KG1 (cell line): ENCODE data around the gene NRG2.
A peak's percentile ranks its signal among the peaks of the same experiment; 100 is the strongest.

Source experiments
- DNase-seq: peaks from one replicate; lab custom pipeline; 2025; lab: John Stamatoyannopoulos, UW

NRG2 gene

DNA sequence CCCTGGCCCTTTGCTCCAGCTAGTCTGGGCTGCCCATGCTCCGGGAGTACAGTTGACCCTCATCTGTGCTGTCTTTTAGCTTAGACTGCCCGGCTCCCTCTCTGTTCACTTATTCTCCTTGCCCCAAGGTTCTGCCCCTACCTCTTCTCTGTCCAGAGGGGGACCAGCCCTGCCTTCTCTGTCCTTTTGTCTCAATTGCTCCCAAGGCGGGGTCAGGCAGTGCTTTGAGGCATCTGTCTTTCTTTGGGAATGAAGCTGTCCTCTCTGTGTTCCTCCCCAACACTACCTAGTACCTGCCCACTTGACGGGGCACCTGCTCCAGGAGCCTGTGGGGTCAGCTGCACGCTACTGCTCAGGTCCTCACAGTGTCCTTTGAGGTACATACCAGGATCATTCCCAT lies 188.1 kb downstream of the NRG2 start:
- no peak for DNase-seq

DNA sequence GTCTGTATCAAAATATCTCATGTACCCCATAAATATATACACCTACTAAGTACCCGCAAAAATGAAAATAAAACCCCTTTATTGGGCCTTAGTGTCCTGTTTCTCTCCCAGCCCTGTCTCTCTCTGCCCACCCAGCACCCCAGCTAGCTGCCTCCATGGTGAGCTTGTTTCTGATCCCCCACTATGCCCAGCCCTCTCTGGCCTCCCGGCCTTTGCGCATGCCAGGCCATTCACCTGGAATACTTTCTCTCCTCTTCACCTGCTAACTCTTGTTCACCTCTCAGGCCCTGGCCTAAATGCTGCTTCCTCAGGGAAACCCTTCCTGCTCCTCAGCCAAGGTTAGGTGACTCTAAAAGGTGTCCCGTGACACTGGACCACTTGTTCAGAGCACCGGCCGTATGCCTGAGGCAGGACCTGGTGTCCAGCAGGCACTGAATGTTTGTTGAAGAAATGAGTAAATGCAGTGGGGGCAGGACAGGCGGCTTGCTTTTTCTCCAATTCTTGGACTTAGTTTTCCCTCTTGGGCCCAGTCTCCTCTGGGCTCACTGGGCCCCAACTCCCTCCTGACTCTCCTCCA lies 189.0 kb downstream of the NRG2 start:
- DNase-seq = no peak

DNA sequence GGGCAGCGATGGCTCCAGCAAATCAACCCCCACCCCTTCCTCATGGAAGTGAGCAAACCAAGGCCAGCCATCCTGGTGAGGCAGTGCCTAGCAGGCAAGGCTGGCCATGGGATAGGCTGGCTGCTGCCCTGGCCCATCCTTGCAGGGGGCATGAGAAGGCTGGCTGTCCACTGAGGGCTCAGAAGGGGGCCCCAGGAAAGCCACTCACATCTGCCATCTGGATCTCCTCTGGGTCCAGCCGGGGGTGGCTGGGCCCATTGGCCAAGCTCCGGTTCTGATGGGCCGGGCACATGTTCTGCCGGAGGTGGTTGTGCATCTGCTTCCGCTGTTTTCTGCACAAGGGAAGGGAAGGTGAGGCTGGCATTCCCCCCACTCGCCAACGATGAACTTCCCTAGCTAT lies 190.4 kb downstream of the NRG2 start:
- no peak for DNase-seq

DNA sequence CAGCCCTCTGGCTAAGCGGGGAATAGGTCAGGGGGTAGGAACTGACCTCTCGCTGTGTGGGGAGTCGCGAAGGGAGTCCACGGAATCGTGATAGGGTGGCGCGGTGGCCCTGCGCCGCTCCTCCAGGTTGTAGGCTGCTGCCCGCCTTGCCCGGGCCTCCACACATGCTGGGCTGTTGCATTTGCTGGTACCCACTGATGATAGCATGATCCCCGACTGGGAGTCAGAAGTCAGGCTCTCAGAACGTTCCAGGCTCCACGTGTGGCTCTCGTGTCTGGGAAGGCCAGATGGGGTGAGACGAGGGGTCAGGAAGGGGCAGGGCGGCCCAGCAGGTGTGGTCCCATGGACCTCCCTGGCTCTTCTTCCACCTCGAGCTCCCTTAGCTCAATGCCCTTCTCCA lies 191.5 kb downstream of the NRG2 start:
- DNase-seq = no peak

DNA sequence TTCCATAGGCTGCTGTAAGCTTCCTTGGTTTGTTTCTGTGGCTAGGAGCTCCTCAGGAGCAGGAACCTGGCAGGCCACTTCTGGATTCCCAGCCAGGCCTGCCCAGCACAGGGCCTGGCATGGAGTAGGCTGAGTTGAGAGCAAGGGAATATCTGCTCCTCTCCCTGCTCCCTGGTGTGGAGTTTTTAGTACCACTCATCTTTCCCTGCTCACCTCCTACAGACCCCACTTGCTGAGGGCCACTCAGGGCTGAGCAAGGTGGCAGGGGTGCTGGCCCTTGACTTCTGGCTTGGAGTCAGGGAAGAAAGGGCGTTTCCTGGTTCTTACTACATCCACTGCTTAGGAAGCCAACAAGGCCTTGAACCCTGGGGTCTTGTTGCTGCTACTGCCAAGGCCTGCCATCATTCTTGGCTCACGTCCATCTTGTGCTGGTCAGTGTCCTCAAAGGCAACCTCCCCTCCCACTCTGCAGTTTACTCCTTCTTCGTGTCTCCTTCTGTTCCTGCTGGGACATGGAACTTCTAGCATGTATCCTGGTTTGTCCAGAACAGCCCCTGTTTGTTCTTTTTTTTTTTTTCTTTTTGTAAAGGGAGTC lies 192.6 kb downstream of the NRG2 start:
- no peak for DNase-seq

DNA sequence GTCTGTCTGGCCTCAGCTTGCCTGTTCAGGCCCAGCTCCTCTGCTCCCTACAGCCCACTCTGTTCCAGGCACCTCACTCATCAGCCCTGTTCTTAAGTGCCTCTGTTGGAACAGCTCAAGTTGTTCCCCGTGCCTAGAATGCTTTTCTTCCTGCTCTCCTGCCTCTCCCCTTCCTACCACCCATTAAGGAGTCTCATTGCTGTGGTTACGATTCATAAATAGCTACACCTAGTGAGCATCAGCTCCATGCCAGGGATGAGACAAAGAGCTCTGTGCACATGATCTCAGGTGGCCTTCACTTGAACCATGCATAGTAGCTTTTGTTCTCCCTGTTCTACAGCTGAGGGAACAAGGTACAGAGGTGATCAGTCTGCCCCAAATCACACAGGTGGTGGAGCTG lies 193.2 kb downstream of the NRG2 start:
- DNase-seq = no peak

DNA sequence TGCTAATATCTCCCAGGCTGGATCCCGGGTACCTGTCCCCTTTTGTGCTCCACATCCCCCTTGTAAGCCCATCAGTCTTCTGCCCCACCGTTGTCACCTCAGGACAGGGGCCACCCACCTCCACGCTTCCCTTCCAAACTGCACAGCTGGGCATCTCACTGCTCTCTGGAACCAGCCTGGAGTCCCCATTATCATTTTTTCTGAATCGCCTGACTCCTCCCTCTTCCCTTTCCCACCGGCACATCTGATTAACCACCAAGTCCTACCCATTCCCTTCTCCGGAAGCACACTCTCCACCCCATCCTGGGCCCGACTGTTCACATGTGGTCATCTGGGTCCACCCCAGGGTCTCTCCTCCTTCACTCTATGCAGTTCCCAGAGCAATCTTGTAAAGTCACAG lies 193.6 kb downstream of the NRG2 start:
- no peak for DNase-seq

DNA sequence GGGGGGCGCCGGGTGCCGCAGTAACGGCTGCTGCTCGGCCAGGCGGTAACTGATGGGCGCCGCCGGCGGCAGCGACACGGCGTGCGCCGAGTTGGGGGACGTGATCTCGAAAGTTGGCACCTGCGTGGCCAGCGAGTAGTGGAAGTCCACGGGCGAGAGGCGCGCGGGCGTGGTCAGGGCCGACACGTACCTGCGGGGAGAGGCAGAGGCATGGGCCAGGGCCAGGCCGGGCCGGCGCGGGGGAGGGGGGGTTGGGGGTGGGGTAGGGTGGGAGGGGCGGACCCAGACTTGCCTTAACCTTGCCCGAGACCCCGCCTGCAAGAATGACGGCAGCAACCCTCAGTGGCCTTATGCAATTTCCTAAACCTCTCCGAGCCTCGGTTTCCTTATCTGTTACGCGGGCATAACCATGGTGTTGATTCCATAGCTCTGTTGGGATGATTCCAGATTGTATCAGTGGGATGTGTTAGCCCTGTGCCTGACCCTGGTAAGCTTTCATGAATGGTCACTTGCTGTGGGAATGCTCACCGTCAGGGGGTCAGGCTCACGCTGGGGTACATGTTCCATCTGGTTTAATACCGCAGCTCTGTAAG lies 194.5 kb downstream of the NRG2 start:
- DNase-seq = no peak

DNA sequence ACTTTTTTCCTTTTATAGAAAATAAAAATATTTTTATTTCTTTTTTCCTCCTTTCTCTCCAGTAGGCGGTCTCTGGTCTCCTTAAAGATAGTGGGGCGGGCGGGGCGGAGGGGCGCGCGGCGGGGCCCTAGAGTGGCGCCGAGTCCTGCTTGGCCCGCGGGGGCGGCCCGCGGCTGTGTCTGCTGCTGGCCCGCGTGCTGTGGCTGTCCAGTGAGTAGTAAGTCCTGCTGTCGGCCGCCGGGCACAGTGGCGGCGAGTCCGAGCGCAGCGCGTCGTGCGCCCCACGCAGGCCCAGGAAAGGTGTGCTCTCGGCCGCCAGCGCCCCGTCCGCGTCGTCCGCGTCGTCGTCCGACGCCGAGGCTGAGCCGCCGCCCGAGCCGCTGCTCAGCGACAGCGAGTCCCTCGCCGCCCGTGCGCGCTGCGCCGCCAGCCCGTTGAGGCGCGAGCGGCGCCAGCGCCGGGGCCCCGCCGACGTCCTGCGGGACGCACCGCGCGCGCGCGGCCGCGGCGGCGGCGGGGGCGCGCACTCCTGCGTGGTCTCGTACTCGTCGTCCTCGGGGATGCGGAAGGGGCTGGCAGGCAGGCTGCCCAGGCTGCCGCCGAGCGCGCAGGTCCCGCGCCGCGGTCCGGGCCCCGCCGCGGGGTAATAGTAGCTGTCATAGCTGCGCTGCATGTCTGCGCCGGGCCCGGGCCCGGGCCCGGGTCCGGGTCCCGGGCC lies 195.2 kb downstream of the NRG2 start:
- DNase-seq = no peak

DNA sequence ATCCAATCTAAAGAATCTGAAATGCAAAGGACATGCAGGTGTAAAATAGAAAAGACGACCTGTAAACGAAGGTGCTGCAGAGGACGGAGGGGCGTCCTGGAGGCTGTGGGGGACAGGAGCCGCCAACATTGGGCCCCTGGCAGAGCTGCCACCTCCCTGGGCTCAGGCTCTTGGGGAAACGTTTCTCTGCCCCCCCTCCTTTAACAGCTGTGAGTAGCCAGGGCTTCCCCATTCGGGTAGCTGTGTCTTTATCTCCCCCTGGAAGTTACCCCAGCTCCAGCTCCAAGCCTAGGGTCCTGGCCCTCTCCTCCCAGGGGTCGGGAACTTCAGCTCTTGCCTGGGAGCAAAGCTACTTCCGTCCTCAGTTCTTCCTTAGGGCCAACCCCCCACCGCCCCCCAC lies 196.0 kb downstream of the NRG2 start:
- no peak for DNase-seq

DNA sequence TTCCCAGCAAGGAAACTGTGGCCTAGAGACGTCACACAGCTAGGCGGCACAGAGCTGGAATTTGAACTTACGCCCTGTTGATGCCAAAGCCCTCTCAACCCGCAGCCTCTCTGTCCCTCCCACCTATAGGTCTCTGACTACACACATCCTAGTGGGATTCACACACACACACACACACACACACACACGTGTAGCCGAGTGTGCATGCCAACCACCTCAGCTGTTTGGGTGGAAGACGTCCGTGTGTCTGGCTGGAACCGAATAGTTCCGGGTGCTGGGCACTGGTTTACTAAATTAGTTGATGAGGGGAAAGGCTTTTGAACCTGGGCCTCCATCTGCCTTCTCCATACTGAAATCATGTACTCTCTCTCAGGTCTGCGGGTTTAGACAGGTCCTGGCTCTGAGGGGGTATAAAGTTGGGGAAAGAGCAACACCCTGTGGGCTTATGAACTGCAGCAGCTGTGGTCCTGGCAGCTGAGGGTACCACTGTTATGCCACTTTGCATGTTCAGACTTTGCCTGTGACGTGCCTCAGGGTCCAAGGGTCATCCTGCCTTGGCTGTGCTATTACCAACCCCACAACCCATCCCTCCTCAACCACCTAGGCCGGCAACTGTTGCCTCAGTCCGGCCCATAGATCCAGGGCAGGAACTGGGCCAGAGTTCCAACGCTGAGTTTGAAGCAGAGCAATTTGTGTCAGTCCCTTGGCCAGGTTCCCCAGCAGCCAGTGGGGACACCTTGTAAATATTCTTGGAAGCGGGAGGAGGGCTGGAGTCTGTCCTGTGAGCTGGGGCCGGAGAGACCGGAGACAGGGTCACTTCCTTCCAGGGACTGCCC lies 197.0 kb downstream of the NRG2 start:
- DNase-seq = no peak

DNA sequence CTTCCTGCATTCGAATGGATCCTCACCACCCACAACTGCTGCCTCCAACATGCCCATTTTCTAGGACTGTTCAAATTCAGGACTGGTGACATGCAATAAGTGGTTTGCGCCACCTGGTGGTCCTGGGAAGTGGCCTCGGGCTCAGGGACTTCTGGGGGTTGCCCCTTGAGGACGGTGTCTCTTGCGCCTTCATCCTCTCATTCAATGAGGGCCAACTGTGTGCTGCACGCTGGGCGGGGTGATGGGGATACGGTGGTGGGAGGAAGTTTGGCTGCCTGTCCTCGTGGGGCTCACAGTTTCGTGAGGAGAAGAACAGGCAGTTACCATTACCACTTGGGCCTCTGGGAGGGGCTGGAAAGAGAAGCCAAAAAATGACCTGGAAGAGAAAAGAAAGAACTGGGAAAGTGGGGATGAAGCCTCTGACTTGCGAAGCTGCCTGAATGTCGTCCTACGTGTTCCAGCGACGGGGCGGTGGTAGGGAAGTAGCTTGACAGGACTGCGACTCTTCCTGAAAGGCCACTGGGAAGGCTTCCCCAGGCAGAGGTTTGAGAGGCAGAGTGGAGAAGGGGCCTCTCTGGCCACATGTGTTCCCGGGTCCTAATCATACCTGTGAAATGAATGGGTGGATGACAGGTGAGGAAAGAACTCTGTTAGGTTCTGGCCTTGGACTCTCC lies 198.5 kb downstream of the NRG2 start:
- DNase-seq = peak; percentile 15

DNA sequence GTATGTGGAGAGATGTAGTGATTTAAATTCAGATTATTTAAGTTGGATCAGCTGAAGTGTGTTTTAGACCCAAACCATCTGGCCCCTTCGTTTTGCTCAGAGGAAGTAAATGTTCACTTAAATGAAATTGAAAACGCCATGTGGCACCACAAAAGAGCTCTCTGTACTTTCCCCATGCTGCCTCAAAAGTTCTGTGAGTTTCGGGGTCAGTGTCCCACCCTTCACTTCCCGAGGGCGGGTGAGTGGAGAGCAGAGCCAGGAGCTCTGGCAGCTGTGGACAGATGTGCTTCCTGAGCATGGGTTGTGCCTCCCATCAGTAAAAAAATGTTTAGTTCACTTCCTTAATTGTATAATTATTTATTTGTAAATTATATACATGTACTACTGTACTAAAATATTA lies 199.1 kb downstream of the NRG2 start:
- no peak for DNase-seq

DNA sequence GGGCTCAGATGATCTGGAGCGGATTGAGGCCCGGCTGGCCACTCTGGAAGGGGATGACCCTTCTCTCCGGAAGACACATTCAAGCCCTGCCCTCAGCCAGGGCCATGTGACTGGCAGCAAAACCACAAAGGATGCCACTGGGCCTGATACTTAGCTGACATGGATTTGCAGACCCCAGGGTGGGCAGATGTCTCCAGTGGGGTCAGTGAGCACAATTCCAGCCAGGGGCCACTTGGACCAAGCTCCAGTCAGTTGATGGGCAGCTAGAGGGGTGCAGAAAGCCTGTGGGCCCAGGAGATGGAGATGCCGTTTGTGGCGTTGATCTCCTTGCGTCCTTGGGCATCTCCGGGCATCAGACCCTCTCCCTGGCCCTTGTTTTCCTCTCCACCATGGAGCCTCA lies 200.8 kb downstream of the NRG2 start:
- DNase-seq = no peak

DNA sequence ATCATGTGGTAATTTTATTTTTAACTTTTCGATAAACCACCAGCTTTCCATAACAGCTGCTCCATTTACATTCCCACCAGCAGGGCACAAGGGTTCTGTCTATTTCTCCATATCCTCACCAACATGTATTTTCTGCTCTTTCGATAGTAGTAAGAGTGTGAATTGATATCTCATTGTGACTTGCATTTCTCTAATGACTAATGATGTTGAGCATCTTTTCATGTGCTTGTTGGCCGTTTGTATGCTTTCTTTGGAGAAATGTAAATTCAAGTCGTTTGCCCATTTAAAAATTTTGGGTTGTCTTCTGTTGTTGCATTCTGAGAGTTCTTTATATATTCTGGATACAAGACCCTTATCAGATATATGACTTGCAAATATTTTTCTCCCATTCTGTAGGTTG lies 201.6 kb downstream of the NRG2 start:
- no peak for DNase-seq

DNA sequence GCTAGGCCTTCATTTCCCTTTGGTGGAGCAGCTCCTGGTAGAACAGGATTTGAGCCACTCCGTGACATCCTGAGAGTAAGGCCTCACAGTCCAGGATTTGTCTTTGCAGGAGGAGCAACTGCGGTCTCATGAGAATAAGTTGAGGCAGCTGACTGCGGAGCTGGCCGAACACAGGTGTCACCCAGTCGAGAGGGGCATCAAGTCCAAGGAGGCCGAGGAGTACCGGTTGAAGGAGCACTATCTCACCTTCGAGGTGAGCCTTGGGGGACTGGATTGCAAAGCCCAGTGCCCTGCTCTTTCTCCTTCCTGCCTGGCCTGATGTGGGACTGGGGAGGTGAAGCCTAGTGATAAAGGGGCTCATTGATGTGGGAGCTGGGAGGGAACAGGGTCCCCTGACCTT lies 203.2 kb downstream of the NRG2 start:
- no peak for DNase-seq

DNA sequence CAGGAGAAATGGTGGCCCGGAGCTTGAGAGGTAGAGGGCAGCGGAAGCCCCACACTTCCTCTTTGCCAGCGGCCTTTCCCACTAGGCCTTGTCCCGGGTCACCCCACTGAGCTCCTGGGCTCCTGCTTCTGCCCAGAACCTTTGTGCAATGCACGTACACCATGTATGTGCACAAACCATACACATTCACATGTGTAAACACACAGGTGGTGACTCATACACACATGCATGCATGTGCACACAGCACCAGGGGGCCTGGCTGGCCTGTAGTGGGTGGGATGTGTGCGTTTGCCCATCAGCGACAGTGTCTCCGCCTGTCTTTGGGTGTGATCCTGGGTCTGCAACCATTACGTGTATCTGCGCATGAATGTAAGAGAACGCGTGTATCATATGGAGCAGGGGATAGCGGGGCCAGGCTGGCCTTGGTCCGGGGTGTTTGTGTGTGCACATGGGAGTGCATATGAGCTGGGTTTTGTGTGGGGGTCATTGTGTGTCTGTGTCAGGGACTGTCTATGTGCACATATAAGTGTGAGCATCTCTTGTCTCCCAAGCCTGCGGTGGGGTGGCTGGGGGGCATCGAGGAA lies 203.8 kb downstream of the NRG2 start:
- DNase-seq = no peak

DNA sequence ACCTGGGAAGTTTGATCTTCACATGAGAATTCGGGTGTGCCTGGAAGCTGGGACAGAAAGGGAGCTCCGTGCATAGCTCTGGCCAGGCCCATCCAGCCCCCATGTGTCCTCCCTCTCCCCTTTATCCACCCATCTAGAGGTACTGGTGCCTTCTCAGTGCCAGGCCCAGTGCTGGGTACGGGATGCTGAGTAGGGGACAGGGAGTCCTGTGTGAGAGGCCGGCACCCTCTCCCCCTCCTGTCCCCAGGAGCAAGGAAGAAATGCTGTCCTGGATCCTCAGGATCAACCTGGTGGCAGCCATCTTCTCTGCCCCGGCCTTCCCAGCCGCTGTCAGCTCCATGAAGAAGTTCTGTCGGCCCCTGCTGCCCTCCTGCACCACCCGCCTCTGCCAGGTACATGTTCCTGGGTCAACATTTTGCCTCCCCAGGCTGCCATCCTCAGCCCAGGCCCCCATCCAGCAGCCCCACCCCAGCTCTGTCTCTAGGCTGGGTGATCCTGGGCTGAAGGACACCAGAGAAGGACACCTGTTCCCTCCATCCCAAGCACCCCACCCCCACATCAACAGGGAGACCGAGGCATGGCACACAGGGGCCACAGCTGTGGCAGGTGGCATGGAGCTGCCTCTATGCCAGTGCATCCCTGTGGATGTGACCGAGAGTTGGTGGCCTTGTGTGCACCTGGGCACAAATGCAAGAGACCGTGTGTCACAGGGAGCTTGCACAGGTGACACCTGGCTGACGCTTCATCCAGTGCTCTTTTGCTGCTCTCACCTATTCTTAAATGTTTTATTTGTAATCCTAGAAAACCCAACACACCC lies 204.5 kb downstream of the NRG2 start:
- DNase-seq = no peak

DNA sequence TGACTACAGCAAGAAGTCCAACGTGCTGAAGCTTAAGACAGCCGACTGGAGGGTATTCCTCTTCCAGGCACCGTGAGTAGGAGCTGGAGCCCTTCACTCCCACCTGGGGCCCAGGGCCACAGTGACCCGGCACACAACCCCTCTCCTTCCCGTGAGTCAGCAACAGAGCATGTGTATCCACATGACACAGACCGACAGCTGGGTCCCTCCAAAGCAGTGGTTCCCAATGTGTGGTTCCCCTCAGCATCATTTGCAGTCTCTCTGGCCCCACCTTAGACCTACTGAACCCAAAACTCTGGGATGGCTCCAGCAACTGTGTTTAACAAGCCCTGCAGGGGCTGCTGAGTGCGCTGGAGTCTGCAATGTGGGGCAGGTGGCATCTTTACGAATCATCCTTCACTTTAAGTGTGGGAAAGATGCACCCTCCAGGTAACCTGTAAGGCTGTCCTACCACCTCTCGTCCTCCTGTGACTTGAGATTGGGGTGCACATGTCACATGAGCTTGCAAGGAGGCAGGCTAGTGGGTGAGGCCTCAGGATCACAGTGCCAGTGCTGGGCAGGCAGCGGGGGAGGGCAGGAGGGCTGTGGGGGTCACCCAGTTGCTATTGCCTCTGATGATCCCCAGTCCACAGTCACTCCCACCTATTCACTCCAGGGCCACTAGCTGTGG lies 205.3 kb downstream of the NRG2 start:
- DNase-seq = no peak
